Left cardiac atrium (tissue), 4 donors: Measurements from ENCODE around the gene DDX4. TPM values are rescaled to one million over a fixed set of nuclear protein-coding genes. Genes with fewer than 3 reads are reported as not detected.
A peak's percentile ranks its signal among the peaks of the same experiment; 100 is the strongest.
"Not testable (repeated sequence)": the region's sequence is repeated elsewhere in the genome, so short reads cannot be mapped to it uniquely, and the experiment has no call there.

Experiments used
- ATAC-seq, 2 donors: fragments of 200-7000 bp; cut with Tn5 transposase; one replicate each; pipeline ENCODE4 v1.9.1; 2020; ENCODE audit warnings: mild to moderate bottlenecking in 2 of 2, moderate library complexity in 2 of 2
- DNase-seq: peaks from one replicate; pipeline ENCODE4 v3.0.0-alpha.2; 2020
- intact Hi-C, 2 donors: fragments of 100-400 bp; cut with DNase I; formaldehyde crosslinking; loops; one replicate each; pipeline versions ENCODE4 v1.14.1 to v1.15.1; 2022 to 2023
- long read RNA-seq: library from polyadenylated mRNA; unstranded; transcript quantifications from one replicate; pipeline ENCODE4 v2.0.0, GENCODE V29; 2021
- total RNA-seq, 2 donors: library from RNA; stranded (reverse); fragmentation: NEBNext Ultra II Directional; extraction: Animal tissue kit (Norgen Biotek cat#: 25700); gene quantifications; one replicate each; pipeline ENCODE4 v1.2.1, GENCODE V29; 2021
- donor health status: DM: no; HTN: yes; CAD: no.
- donor health status: DM: no; HTN: yes; CAD: no; lungs with severe emphysema.
- donor health status: DM: yes; HTN: yes; CAD: no.
- donor health status: Dilated cardiomyopathy.

Gene DDX4
- not detected for total RNA-seq
- long read RNA-seq = 0 reads

GRCh38 chr5:55737793-55738192 lies at the start of gene DDX4:
TSS of gene DDX4 (plus strand) at chr5:55738061. CDS start at chr5:55738964, 903 bp downstream.
- ATAC-seq (no peak), DNase-seq (no peak)
- intact Hi-C loops = no loop called here

DNA sequence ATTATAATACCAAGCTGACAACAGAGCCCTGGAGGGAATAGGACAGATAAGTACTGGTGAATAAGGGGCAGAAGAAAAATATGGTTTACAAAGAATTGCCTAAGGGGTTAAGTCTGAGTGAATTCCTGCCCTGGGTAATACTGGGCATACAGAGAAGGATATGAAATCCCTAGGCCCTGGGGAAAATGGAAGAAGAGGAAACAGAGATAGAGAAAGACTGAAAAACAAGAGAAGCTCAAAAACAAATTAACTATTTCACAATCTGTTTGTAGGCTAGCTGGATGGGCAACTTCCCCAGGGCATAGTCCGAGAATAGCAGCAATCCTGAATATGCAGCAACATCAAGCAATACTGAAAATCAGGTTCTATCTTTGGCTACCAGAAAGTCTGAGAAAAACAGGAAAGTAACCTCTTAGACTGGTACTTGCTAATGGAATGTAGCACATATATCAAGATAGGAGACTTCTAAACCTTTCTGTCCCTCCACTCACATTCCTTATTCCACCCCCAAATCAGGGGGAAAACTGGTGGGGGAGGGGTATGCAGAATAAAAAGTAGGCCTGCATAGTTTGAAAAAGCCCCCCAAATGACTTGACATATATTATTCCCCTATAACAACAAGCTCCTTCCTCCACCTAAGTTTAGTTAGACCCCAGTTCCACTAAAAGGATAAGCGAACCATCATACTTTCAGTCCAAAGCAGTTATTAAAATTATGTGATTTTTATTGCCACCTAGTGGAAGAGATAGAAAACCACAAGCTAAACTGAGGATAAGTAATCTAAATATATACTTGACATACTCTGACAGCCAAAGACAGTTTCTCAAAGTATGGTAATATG lies 46.4 kb upstream of the DDX4 start:
- ATAC-seq = peak; percentile 67 to 71
- no peak for DNase-seq
- intact Hi-C loops = loop anchor here (1.0 to 10.0 kb wide), 4 partner anchors 284 to 349 kb away; no protein-coding TSS in a partner anchor

GRCh38 chr5:55692106-55692417 lies 45.8 kb upstream of the DDX4 start:
- ATAC-seq = no peak
- intact Hi-C loops = loop anchor here (1.0 to 10.0 kb wide), 4 partner anchors 285 to 350 kb away; no protein-coding TSS in a partner anchor
- no peak for DNase-seq

- no peak for DNase-seq
- intact Hi-C loops = loop anchor here (1.0 to 10.0 kb wide), 4 partner anchors 285 to 350 kb away; no protein-coding TSS in a partner anchor
- ATAC-seq = no peak
Observed at GRCh38 chr5:55692509-55692908, 45.4 kb upstream of the DDX4 start.

- intact Hi-C loops = loop anchor here (5.0 to 10.0 kb wide), 3 partner anchors 287 to 352 kb away; no protein-coding TSS in a partner anchor
- ATAC-seq (peak in 1 of 2 donors; percentile 12), DNase-seq (no peak)
Observed at GRCh38 chr5:55694152-55694830, 43.6 kb upstream of the DDX4 start.

DNA sequence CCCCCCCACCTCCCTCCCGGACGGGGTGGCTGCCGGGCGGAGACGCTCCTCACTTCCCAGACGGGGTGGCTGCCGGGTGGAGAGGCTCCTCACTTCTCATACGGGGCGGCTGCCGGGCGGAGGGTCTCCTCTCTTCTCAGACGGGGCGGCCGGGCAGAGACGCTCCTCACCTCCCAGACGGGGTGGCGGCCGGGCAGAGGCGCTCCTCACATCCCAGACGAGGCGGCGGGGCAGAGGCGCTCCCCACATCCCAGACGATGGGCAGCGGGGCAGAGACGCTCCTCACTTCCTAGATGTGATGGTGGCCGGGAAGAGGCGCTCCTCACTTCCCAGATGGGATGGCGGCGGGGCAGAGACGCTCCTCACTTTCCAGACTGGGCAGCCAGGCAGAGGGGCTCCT lies 41.2 kb upstream of the DDX4 start:
- not testable (repeated sequence) for DNase-seq, ATAC-seq
- intact Hi-C loops = loop anchor here in 1 of 2 donors (10.0 kb wide), 1 partner anchor 352 kb away; no protein-coding TSS in a partner anchor

DNA sequence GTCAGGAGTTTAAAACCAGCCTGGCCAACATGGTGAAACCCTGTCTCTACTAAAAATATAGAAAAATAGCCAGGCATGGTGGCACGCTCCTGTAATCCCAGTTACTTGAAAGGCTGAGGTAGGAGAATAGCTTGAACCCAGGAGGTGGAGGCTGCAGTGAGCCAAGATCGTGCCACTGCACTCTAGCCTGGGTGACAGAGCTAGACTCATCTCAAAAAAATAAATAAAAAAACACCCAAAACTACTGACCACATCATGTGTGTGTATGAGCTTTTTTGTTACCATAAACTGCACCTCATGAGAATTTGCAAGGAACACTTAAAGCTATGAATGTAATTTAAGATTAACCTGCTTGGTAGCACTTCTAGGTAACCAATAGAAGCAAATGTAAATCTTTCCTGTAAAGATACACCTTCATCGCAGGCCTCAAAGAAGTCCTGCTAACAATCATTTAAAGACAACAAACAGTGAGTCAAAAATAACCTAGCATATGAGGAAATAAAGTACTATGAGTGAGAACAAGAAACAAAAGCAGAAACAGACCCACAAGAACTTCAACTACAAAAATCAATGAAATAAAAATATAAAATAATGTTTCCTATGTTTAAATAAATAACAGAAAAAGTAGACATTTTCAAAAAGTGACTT lies 38.7 kb upstream of the DDX4 start:
- DNase-seq = no peak
- no peak for ATAC-seq
- intact Hi-C loops = loop anchor here in 1 of 2 donors (10.0 kb wide), 1 partner anchor 354 kb away; no protein-coding TSS in a partner anchor

DNA sequence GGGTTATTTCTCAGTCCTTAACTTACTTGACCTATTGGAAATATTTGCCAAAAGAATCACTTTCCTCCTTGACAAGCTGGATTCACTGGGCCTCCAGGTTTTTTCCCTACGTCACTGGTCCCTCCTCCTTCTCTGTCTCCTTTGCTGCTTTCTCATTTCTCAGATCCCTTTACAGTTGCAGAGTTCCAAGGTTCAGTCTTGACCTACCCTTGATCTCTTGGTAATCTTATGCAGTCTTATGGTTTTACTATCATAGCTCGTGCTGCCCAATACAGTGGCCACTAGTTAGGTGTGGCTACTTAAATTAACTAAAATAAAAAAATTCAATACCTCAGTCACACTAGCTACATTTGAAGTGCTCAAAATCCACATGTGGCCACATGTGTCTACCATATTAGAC lies 37.1 kb upstream of the DDX4 start:
- DNase-seq (no peak), ATAC-seq (no peak)
- intact Hi-C loops = no loop called here

- intact Hi-C loops = no loop called here
- ATAC-seq = no peak
- no peak for DNase-seq
Observed at GRCh38 chr5:55701462-55702103, 36.3 kb upstream of the DDX4 start.

DNA sequence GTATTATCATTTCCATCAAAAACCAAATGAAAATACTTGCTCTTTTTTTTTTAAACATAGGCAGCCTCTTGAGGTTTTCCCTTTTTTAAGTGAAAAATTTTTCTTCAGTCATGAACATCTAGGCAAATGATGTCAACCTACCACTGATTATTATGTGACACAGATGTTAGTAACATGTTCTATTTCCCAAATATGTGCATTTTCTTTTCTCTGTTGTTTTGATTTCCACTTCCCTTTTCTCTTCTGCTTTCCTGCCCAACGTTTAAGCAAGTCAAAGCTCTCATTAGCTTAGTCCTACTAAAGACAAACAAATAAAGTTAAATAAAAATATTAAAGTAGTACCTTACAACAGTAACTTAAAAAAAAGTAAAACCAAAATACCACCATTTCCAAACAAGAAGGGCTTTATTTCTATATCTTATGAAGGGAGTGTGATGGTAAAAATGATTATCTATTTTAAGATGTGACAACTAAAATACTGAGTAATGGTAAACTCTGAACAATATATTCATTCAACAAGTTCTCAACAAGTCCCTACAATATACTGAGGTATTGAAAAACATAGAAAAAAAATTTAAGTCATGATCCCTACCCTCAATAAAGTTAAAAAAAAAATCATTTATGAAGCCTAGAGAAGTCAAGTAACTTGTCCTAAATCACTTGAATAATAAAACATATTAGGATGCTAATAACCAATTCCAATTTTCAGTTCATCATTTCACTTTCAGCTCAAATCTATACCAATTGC lies 35.1 kb upstream of the DDX4 start:
- ATAC-seq = no peak
- intact Hi-C loops = no loop called here

GRCh38 chr5:55706230-55706629 lies 31.6 kb upstream of the DDX4 start:
- DNase-seq = no peak
- no peak for ATAC-seq
- intact Hi-C loops = no loop called here

More for the DNA sequence above, 35.1 kb upstream of the DDX4 start:
- DNase-seq = no peak

- ATAC-seq (no peak), DNase-seq (no peak)
- intact Hi-C loops = no loop called here
Observed at GRCh38 chr5:55708732-55709131, 29.1 kb upstream of the DDX4 start.

DNA sequence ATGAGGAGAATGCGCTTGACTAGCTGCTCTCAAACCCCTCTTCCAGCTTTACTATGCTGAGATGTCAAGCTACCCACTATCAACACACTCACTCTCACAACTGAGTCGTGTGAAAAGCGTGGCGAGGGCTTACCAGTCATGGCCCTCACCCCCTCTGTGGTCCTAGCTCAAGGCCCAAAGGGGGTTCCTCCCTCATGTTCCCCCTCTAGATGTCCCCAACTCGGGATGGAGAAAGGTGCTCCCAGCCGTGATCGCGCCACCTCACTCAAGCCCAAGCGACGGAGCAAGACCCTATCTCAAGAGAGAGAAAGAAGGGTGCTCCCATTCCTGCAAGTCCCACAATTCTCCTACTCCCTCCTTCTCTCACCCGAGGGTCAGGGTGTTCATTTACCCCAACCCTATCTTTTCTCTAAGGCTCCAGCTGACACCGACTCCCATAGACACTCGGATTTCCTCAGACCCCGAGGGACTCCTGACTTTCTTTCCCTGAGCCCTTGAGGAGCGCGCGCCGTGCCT lies 26.3 kb upstream of the DDX4 start:
- DNase-seq (no peak), ATAC-seq (no peak)
- intact Hi-C loops = no loop called here

DNA sequence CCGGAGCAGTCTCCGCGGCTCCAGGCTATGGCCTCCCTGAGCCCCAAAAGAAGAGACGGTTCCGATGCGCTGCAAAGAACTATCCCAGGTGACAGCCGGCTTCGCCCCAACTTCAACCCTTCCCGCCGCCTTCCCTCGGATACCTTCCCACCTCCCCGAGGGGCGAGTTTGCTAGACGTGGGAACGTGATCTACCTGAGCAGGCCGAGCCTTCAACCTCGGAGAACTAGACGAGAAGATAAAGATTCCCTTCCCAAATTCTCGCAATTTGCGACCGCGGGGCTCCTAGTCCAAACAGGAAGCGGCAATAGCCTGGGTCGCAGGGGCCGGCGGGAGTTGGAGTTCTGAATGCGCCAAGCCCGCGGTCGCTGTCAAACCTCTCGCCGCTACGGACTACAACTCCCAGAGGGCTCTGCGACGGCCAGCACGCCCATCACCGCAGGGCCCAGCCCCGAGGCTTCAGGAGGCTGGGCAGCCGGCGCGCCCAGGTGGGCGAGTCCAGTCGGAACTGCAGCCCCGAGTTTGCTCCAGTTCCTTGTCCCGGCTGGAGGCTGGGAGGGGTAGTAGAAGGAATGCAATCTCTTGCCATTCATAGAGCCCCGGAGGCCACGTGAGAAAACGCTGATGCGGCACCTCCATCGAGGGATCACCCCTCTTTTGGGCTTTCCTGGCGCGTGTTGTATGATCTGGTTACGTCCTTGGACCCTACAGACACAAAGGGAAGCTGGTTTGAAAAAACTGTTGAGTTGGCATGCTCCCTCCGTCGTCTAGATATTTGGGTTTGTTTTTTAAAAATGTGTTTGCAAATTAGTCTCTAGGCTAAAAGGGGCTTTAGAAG lies 25.6 kb upstream of the DDX4 start, which contains the start of gene SLC38A9:
TSS of gene SLC38A9 (minus strand) at position 302 of the 837 bp plus-strand sequence. CDS start 14,366 bp downstream, outside the sequence.
- peak; percentile 100 for ATAC-seq
- peak; percentile 97 for DNase-seq
- intact Hi-C loops = no loop called here

DNA sequence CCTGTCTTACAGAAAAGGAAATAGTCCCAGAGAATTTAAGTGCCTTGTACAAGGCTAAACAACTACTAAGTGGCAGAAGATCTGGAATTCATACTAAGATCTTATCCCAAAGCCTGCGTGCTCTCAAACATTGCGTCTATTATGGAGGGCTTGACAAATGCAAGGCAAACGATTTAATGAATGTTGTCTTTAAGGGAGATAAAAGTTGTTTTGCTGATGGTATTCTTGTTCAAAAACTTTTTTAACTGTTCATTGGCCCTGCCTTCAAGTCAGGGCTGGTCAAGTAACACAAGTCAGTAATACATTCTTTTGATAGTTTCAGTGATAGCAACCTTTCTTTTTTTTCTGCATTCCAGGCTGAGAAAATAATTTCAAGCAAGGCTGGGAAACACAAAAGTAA lies 24.0 kb upstream of the DDX4 start:
- DNase-seq (no peak), ATAC-seq (no peak)
- intact Hi-C loops = no loop called here

- intact Hi-C loops = no loop called here
- ATAC-seq (no peak), DNase-seq (no peak)
Observed at GRCh38 chr5:55714339-55714738, 23.5 kb upstream of the DDX4 start.

- intact Hi-C loops = no loop called here
- ATAC-seq (no peak), DNase-seq (no peak)
Observed at GRCh38 chr5:55714749-55715148, 23.1 kb upstream of the DDX4 start.
